Measurements from ENCODE around the gene GTF3A. TPM values are rescaled to one million over a fixed set of nuclear protein-coding genes. Genes with fewer than 3 reads are reported as not detected.

GTF3A gene
- total RNA-seq, 1 experiment from 2014 or later, result 102 TPM

- H2AFZ ChIP-seq (ENCODE audit: low read depth, low read length, poor library complexity, severe bottlenecking), result no peak overlapping the region
- ChIA-PET CTCF (no interaction called here), POLR2A (no interaction called here)
Measured at GRCh38 chr13:27463500-27463899, 39.1 kb downstream of the GTF3A start.

DNA sequence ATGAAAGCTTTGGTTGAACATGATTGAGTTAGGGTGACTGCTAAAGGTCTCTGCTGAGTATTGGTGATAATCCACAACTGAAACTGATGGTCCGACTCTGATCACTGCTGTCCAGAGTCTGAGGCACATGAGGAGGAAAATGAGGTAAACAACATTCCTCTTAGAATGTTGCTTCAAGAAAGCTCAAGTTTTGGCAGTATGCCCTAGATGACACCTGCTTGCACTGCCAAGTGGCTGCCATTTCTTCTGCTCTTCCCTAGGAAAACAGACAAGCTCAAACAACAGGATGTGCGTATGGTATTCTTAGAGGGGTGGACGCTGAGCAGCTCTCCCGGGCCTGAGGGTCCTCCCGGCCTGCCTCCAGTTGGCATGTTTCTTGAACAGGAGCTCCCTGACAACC, 41.2 kb downstream of the GTF3A start:
- H3K27ac ChIP-seq (ENCODE audit: low read depth, low read length), result no peak overlapping the region
- ChIA-PET POLR2A (interaction anchor here (1.2 kb wide), 1 partner anchor 15 kb away, joined by 3 read pairs; the partner anchor contains the start of gene MTIF3), CTCF (interaction anchor here (1.3 kb wide), 1 partner anchor 68 kb away, joined by 3 read pairs; no protein-coding TSS in a partner anchor), RAD21 (ENCODE audit: low non-redundant PET in 1 of 2, low total read pairs in 2 of 2, uncharacterized antibody in 2 of 2, unreplicated experiment in 2 of 2) (no interaction called here)
- DNase-seq (ENCODE audit: low read depth, low spot score), result no peak
- TF ChIP-seq POLR2A (IDR thresholded peaks at IDR 0.05; ENCODE audit: borderline replicate concordance, extremely low read depth, insufficient read depth, insufficient read length), result no peak
- H3K9me2 ChIP-seq (ENCODE audit: insufficient read depth), result no peaks in the 10 kb centered on the region
- BruUV-seq (replicated peaks), result no TSS peak
- no peaks in the 10 kb centered on the region for H3K27me3 ChIP-seq (ENCODE audit: insufficient read depth, low read length)
- no peak overlapping the region for H3K9ac ChIP-seq (ENCODE audit: low read length)
- H3K4me1 ChIP-seq (ENCODE audit: control insufficient read depth in 1 of 2, insufficient read depth in 2 of 2, low read length in 2 of 2), result no peaks in the 10 kb centered on the region
- H3K4me2 ChIP-seq (ENCODE audit: low read length), result no peak overlapping the region
- H3K4me3 ChIP-seq (replicated peaks in 1 of 2; ENCODE audit: low read depth in 1 of 2, low read length in 2 of 2), result no peak overlapping the region
- H3K9me3 ChIP-seq (ENCODE audit: control insufficient read depth in 1 of 2, insufficient read depth in 1 of 2, low read depth in 1 of 2, low read length in 2 of 2), result no peaks in the 10 kb centered on the region
- intact Hi-C loops (cut with micrococcal nuclease), result no loop called here
- no peaks in the 10 kb centered on the region for H3K79me2 ChIP-seq (ENCODE audit: insufficient read depth, low read length)
- no peaks in the 10 kb centered on the region for H3K36me3 ChIP-seq (ENCODE audit: control insufficient read depth in 1 of 2, insufficient read depth in 2 of 2, low read length in 2 of 2)
- H4K20me1 ChIP-seq (ENCODE audit: insufficient read depth), result no peaks in the 10 kb centered on the region
- H2AFZ ChIP-seq (ENCODE audit: low read depth, low read length, poor library complexity, severe bottlenecking), result no peak overlapping the region
- no peak for ATAC-seq

More at GRCh38 chr13:27463500-27463899, 39.1 kb downstream of the GTF3A start:
- Histone ChIP-seq H3K36me3 (ENCODE audit: control insufficient read depth in 1 of 2, insufficient read depth in 2 of 2, low read length in 2 of 2) (no peaks in the 10 kb centered on the region), H3K79me2 (ENCODE audit: insufficient read depth, low read length) (no peaks in the 10 kb centered on the region), H3K4me3 (replicated peaks in 1 of 2; ENCODE audit: low read depth in 1 of 2, low read length in 2 of 2) (no peak overlapping the region), H3K4me1 (ENCODE audit: control insufficient read depth in 1 of 2, insufficient read depth in 2 of 2, low read length in 2 of 2) (no peaks in the 10 kb centered on the region), H3K9me3 (ENCODE audit: control insufficient read depth in 1 of 2, insufficient read depth in 1 of 2, low read depth in 1 of 2, low read length in 2 of 2) (no peaks in the 10 kb centered on the region), H4K20me1 (ENCODE audit: insufficient read depth) (no peaks in the 10 kb centered on the region), H3K9me2 (ENCODE audit: insufficient read depth) (no peaks in the 10 kb centered on the region), H3K27ac (ENCODE audit: low read depth, low read length) (no peak overlapping the region), H3K9ac (ENCODE audit: low read length) (no peak overlapping the region), H3K27me3 (ENCODE audit: insufficient read depth, low read length) (no peaks in the 10 kb centered on the region), H3K4me2 (ENCODE audit: low read length) (no peak overlapping the region)
- DNase-seq (ENCODE audit: low read depth, low spot score) (no peak), ATAC-seq (no peak)
- intact Hi-C loops (cut with micrococcal nuclease), result no loop called here
- no peak for TF ChIP-seq TCF7L2 (IDR thresholded peaks at IDR 0.05; ENCODE audit: borderline replicate concordance, extremely low read depth, insufficient read depth, insufficient read length)
- TF ChIP-seq CBX3 (IDR thresholded peaks at IDR 0.05; ENCODE audit: low read depth), result no peak
- BruUV-seq (replicated peaks), result no TSS peak
- RAD21 ChIA-PET (ENCODE audit: low non-redundant PET in 1 of 2, low total read pairs in 2 of 2, uncharacterized antibody in 2 of 2, unreplicated experiment in 2 of 2), result no interaction called here

DNA sequence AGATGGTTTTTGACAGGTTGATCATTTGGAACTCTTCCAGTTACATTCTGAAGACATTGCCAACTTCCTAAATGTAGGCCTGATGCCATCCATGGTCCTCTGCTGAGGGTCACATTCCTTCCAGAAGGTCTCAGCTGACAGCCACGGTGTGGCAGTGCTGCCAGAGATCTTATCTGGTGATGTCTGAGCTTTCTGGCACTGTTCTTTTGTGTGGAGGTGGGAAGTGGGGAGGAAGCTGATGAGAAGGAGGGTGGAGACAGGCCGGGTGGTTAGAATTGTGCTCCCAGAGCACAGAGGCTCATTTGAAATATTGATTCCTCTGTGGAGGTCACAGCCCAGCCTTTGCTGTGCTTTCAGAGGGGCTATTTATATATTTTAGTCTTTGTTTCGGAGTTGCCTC, 42.1 kb downstream of the GTF3A start:
- Histone ChIP-seq H3K36me3 (ENCODE audit: control insufficient read depth in 1 of 2, insufficient read depth in 2 of 2, low read length in 2 of 2) (no peaks in the 10 kb centered on the region), H3K27me3 (ENCODE audit: insufficient read depth, low read length) (no peaks in the 10 kb centered on the region), H4K20me1 (ENCODE audit: insufficient read depth) (no peaks in the 10 kb centered on the region), H3K9me3 (ENCODE audit: control insufficient read depth in 1 of 2, insufficient read depth in 1 of 2, low read depth in 1 of 2, low read length in 2 of 2) (no peaks in the 10 kb centered on the region), H3K27ac (ENCODE audit: low read depth, low read length) (no peak overlapping the region), H3K4me3 (replicated peaks in 1 of 2; ENCODE audit: low read depth in 1 of 2, low read length in 2 of 2) (no peak overlapping the region), H3K4me1 (ENCODE audit: control insufficient read depth in 1 of 2, insufficient read depth in 2 of 2, low read length in 2 of 2) (no peaks in the 10 kb centered on the region), H2AFZ (ENCODE audit: low read depth, low read length, poor library complexity, severe bottlenecking) (no peak overlapping the region), H3K79me2 (ENCODE audit: insufficient read depth, low read length) (no peaks in the 10 kb centered on the region), H3K4me2 (ENCODE audit: low read length) (no peak overlapping the region), H3K9ac (ENCODE audit: low read length) (no peak overlapping the region), H3K9me2 (ENCODE audit: insufficient read depth) (no peaks in the 10 kb centered on the region)
- DNase-seq (ENCODE audit: low read depth, low spot score) (no peak), ATAC-seq (no peak)
- POLR2A ChIA-PET, result no interaction called here
- intact Hi-C loops (cut with micrococcal nuclease), result no loop called here
- CTCF ChIA-PET, result interaction anchor here (1.1 kb wide), 1 partner anchor 360 kb away, joined by 3 read pairs; no protein-coding TSS in a partner anchor
- BruUV-seq (replicated peaks), result no TSS peak
- RAD21 ChIA-PET (ENCODE audit: low non-redundant PET in 1 of 2, low total read pairs in 2 of 2, uncharacterized antibody in 2 of 2, unreplicated experiment in 2 of 2), result no interaction called here
- TF ChIP-seq RAD21 (IDR thresholded peaks at IDR 0.05; ENCODE audit: low read depth) (no peak), SIN3A (IDR thresholded peaks at IDR 0.05; ENCODE audit: low read depth) (no peak), CEBPB (IDR thresholded peaks at IDR 0.05; ENCODE audit: low read depth) (no peak), ZFX (IDR thresholded peaks at IDR 0.05) (no peak), POLR2AphosphoS5 (IDR thresholded peaks at IDR 0.05; ENCODE audit: low read depth, low read length) (no peak), JUND (IDR thresholded peaks at IDR 0.05) (no peak), POLR2A (IDR thresholded peaks at IDR 0.05; ENCODE audit: borderline replicate concordance, extremely low read depth, insufficient read depth, insufficient read length) (no peak), EGR1 (IDR thresholded peaks at IDR 0.05; ENCODE audit: low read depth) (no peak), ZBTB33 (IDR thresholded peaks at IDR 0.05; ENCODE audit: extremely low read depth, insufficient replicate concordance, low read length) (no peak)

Data from HCT116 (cell line).